ENCODE results near the gene LMF1.

GRCh38 chr16:836221-836620 lies 134.6 kb downstream of the LMF1 start:
- TF ChIP-seq CTCF (optimal IDR thresholded peaks at IDR 0.05 in 1 of 3, IDR thresholded peaks at IDR 0.05 in 1 of 3, conservative IDR thresholded peaks at IDR 0.05 in 1 of 3; ENCODE audit: extremely low read depth in 1 of 3, insufficient read depth in 2 of 3, low read length in 3 of 3) (no peak), EZH2 (IDR thresholded peaks at IDR 0.05; ENCODE audit: low read length) (no peak)

All from keratinocyte (primary cell).